ACHN (cell line): ENCODE results near the gene DLST.
A peak's percentile ranks its signal among the peaks of the same experiment; 100 is the strongest.

Source experiments
- DNase-seq: peaks from one replicate; pipeline ENCODE4 v3.0.0-alpha.2; 2015
- in situ Hi-C: cut with HindIII; loops from 2 replicates; pipeline ENCODE4 v1.10.0; 2017; ENCODE audit warnings: low sequenced_read_pairs, low pct_ligation_motif_present, low pct_unique_long_range_greater_than_20kb

Gene DLST

DNA sequence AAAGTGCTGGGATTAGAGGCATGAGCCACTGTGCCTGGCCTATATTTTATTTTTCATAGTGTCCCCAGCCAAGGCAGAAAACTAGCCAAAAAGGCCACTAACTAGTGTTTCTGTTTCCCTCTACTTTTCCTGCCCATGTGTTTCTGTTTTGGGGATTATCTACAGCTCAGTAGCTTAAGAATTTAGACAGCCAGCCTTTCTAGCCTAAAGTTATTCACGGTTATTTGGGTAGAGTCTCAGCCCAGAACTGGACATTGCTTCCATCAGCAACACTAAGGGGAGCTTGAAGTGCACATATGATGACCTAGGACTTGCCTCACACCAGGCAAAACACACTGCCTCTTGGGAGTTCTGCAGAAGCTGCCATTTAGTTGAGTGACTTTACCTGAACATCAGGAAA is 23.7 kb upstream of the DLST start:
- in situ Hi-C loops = no loop called here

DNA sequence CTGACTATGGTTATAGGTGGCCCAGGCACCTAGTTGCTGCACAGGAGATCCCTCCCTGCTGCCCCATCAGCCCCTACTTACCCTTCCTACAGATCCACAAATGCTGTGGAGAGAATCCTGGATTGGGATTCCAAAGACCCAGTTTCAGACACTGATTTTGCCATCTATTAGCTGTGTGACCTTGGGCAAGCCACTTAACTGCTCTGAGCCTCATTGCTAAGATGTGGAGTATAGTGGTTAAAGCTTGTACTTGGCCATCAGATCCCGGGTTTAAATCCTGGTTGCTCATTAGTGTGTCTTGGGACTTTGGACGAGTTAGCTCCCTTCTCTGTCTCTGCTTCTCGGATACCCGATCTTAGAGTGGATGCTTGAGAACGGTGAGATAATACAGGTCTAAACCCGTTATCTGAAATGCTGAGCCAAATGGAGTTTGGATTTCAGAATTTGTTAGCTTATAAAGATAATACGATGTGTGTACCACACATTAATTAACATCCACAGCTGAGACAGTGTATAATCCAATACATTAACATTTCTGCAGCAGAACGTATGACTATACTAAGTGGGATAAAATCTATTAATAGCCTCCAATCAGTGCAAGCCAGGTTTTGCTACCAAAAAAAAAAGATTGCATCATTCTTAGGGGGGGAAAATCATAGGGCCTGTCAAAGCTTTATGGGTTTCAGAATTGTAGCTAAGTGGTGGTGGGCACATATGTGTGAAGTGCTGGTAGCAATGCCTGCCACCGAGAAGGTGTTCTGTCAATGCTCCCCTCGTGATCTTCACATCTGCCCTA is 21.8 kb upstream of the DLST start:
- in situ Hi-C loops = no loop called here

More for the DNA sequence above, 23.7 kb upstream of the DLST start:
- DNase-seq = no peak

DNA sequence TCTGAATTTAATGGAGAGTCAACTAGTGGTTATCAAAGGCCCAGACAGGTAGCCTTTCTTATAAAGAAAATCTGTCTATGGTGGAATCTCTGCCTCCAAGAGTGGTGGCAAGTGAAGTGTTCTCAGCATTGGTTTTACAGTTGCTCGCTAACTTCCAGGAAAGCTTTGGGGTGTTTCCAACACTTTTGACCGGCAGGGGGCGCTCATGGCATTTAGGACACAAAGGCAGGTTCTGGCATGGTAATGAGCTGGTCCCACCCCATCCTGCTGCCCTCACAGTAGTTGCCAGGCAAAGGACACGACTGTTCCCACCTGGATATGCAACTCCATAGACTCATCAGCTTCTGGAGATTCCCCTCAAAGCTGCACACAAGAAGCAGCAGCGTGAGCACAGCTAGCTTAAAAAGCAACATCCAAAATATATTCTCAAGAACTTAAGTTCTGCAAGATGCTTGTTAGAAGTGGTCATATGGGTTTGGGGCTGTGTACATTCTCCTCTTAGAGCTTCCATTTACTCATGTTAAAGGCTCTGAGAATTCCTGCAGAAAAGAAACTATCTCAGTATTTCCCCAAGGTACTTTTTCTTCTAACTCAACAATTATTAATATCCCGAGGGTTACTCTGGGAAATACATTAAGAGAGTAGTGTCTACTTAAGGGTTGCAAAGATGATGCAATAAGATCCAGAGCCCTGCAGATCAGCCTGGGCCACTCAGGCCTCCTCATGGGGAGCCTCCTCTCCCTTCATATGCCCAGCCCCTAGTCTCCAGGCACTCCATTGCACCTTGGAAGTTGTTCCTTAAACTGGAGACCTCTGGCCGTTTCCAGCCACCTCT is 20.6 kb upstream of the DLST start:
- in situ Hi-C loops = no loop called here
- DNase-seq = peak; percentile 77

More for the DNA sequence above, 21.8 kb upstream of the DLST start:
- DNase-seq = no peak

DNA sequence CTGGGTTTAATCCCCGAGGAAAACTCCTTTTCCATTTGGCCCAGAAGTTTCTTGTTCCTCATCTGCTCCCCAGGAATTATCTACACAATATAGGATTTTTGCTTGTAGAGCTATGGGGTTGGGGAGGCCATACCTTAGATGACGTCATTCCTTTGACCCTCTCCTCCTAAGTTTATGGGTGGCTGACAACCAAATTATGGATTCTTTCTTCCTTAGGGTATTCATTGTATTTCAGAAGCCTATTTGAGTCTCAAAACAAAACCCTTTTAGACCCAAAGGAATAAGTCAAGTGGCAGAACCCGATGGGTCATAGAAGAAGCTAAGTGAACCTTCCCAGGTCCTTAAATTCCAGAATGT is 20.0 kb upstream of the DLST start:
- no peak for DNase-seq
- in situ Hi-C loops = no loop called here

DNA sequence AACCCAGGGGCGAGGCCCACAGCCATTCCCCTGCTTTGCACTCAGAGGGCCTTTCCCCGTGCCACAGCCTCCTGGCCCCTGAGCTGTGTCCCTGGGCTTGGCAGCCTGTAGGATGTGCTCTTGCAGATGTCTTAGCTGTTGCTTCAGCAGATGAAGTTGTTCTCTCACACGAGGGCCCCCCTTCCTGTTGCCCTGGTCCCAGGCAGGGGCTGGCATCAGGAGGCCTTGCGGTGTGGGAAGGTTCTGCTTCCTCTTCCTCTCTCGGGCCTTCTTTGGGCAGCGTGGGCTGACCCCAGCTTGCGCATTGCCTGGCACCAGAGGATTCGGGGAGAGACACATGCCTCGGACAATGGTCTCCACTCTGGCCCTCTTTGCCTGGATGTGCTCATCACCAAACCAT is 18.4 kb upstream of the DLST start:
- in situ Hi-C loops = no loop called here
- DNase-seq = no peak

DNA sequence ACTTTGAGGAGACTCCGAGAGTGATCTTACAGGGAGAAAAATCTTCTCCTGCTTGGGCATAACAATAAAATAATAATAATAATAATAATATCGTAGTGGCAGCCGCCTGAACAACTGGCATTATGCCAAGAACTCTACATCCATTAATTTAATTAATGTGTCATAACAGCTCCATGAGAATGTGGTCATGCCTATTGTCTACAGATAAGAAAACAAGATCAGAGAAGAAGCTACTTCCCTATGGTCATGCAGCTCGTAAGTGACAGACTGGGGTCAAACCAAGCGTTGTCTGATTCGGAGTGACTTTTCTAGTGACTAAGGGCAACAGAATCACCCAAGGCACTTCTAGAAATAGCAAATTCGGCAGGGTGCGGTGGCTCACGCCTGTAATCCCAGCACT is 17.5 kb upstream of the DLST start:
- no peak for DNase-seq
- in situ Hi-C loops = no loop called here

DNA sequence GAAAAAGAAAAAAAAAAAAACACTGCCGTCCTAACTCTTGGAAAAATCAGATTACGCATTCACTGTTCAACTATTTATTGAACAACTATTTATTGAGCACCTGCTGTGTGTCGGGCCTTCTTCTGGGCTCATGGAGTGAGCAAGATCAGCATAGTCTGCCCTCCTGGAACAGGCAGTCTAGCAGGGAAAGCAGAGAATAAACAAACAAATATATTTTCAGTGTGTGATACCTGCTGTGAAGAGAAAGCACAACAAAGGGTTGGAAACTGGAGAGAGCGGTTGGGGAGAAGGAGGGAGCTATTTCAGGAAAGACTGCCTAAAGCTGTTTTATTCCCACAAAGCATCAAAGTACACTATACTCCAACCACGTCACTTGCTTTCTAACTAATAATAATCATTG is 16.6 kb upstream of the DLST start:
- no peak for DNase-seq
- in situ Hi-C loops = no loop called here

DNA sequence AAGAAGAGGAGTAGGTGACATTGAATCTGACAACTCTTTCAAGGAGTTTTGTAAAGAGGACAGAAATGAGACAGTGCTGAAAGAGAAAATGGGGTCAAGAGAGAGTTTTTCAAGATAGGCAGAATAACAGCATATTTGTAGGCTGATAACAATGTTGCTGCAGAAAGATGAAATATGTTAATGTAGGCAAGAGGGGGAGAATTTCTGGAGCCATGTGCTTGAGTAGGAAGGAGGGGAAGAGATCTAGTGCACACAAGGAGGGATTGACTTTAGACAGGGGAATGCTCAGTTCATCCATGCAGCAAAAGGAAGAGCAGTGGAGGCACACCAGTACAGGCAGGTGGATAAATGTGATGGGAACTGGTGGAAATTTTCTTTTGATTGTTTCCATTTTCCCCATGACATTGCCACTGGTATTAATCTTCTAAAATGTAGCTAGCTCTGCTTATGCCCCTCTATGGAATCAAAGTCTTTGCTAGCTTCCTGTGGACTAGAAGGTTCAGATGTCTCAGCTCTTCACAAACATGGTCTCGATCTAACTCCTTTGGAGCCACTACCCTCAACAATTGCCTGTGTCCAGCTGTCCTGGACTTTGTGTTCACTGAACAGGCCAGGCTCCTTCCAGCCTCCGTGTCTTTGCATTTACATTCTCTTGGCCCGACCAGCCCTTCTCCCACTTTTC is 14.9 kb upstream of the DLST start:
- no peak for DNase-seq
- in situ Hi-C loops = no loop called here

DNA sequence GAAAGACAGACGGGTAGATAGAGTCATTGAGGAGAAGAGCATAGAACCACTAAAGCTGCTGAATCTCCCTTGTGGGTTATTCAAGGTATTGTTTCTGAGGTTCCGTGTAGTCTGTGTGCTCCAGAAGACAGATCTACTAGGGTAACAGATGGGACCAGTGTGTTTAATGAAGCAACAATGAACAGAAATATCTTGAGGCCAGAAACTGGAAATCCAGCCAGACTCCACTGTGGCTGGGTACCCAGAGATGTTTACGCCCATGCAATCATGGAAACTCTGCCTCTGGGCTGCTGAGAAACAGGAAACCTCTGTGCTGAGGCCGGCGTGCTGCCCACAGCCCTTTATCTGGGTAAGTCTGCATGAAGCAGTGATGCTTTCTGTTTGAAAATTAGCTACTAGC is 14.0 kb upstream of the DLST start:
- no peak for DNase-seq
- in situ Hi-C loops = no loop called here

DNA sequence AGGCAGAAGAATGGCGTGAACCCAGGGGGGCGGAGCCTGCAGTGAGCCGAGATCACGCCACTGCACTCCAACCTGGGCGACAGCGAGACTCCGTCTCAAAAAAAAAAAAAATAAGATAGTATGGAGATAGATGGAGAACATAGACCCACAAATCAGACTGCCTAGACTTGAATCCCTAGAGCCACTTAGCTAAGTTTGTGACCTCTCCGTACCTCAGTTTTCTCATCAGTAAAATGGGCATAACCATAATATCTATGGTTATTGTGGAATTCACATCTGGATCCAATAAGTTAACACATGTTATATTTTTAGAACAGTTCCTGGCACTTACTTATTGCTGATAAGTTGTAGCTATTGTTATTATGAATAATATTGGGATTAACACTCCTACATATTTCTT is 13.0 kb upstream of the DLST start:
- no peak for DNase-seq
- in situ Hi-C loops = no loop called here

DNA sequence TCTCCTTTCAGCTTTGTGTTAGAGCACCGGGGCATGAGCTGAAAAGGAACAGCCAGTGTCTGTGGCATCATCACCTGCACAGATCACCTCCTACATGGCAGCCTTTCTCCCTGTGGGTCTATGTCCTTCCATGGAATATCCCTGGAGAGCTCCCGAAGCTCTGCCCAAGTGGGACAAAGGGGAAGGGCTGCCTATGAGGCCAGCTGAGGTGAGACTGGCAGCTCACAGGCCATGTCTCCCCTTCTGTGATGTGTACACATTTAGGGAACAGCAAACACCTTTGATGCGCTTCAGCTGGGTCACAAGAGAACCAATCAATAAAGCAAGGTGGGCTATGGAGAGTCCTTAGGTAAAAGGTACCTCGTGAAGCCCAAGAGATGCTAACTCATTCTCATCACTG is 9.9 kb upstream of the DLST start:
- in situ Hi-C loops = no loop called here
- no peak for DNase-seq

DNA sequence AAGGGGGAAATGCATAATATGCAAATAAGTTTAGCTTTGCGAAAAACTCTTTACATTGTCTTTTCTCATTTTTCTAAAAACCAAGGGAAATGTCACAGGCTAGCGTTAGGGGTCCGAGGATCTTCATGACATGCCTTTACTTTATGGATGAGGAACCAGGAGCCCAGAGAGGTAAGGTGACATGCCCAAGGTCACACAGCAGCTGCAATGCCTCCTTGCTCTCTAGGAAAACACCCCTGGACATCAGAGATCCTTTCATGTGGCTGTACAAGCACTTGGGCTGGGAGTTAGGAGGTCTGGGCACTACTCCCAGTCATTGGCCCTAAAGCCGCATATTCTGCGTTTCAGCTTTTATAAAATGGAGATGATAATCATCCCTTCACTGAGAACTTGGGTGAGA is 6.5 kb upstream of the DLST start:
- no peak for DNase-seq
- in situ Hi-C loops = no loop called here

DNA sequence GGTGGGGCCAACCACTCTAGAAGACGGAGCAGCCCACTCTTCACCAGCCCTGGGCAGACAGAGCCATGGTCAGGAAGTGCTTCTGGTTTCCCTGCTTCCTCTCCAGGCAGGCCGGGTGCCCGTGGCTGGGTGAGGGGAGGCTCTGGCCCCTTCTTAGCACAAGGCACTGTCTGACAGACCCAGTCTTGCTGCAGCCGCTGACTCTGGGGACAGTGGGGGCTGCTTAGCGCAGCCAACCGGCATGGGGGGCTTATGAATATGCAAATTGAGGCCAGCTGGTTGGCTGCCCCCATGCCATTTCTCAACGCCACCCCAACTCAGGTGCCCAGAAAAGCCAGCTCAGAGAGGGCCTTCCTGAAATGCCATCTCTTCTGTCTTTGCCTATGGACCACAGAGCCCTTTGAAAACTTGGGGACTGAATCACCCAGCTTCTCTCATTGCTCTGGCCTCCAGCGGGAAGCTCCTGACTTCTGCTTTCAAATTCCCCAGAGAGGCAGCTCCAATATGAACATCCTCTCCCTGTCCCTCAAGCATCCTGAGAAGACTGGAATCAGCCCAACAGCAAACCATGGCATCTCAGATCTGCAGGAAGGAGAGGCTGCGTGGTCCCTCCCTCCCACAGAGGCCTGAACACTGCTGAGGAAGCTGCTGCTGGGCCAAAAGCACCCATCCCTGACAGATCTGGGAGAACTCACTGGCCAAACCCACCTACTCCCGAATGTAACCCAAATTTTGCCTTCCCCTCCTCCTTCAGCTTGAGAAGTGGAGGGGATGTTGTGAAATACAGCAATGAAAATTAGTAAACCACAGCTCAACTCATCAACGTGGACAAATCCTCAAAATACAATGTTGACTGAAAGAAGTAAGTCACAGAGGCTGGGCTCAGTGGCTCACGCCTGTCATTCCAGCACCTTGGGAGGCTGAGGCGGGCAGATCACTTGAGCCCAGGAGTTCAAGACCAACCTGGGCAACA is 5.5 kb upstream of the DLST start, which contains the start of gene PROX2:
Gene PROX2, minus strand, starts transcription at position 205 of the 973 bp plus-strand sequence. CDS start 12,311 bp downstream, outside the sequence.
- in situ Hi-C loops = no loop called here
- DNase-seq = no peak

DNA sequence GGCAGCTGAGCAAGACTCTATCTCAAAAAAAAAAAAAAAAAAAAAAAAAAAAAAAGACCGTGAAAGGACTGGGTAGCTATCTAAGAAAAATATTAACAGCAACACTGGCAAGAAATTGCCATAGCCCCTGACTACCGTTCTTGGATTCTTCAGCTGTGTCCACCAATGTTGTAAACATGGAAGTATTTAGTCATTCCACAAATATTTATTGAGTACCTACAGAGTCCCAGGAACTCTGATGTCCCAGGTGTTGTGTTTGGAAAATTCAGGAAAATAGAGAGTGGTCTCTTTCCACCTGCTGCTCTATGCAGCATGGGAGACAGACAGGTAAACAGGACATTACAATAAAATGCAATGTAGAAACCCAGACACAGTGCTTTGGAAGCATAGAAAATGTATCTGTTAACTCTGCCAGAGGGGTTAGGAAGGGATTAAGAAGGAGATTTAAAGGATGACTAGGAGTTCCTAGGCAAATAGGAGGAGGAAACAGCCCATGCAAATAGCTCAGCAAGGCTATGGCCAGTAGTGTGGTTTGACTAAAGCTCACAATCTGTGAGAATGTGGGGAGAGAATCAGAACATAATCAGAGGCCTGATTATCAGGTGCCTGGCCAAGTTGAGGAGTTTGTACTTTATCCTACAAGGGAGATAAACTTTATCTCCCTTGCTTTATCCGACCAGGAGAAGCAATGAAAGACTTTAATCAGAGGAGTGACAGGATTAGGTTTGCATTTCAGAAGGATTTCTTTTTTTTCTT is 2.1 kb upstream of the DLST start:
- no peak for DNase-seq
- in situ Hi-C loops = no loop called here

DNA sequence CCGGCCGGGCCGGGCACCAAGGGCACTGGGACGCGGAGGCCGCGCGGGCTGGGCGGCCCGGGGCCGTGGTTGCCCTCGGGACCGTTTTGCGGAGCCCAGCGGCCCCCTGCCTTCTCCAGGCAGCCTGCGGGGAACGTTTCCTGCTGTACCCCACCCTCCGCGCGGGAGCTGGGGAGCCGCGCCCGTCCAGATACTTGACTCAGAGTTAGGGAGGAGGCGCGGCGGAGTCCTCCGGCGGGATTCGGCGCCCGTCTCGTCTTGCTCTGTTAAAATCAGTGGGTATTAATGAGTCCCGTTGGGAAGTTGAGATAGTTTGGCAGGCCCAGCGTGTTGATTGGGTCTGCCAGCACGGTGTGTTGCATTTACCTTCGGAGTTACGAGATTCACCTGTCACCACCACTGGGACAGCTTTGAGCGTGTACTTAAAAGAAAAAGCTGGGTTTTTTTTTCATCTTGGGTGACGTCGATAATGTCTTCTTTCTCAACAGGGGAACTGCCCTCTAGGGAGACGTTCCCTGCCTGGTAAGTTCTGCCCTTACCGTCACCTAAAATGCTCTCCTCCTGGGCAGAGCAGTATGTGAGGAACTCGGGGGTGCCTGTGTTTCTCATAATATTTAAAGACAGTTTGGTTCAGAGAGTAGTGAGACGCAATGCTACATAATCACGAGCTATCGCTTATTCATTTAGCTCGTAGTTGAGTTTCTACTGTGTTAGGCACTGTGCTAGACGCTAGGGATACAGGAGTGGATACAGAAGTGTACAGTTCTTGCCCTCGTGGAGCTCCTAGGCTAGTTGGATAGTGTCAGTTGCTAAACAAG is 596 bp downstream of the DLST start:
- in situ Hi-C loops = no loop called here
- peak; percentile 42 for DNase-seq

DNA sequence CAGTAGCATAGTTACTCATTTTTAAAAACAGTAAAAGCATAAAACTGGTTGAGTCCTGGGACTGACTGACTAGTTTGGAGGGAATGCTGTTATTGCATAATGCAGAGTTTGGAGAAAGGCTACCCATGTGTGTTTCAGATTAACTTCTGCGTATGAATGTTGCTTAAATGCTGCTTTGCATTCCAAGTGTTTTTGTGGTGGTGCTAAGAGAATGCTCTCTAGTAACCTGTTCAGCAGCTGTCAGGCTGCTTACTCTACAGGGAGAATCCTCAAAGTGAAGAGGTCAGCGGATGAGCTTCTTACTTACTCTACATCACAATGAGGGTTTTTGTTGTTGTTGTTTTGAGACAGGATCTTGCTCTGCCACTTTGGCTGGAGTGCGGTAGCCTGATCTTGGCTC is 4.3 kb downstream of the DLST start:
- in situ Hi-C loops = no loop called here
- DNase-seq = no peak
